ENCODE results near the gene NT5C3B. TPM values are rescaled to one million over a fixed set of nuclear protein-coding genes. Genes with fewer than 3 reads are reported as not detected.
A peak's percentile ranks its signal among the peaks of the same experiment; 100 is the strongest.

Gene NT5C3B
- total RNA-seq, 2 experiments from 2014 or later: 16.1 to 19.0 TPM

DNA sequence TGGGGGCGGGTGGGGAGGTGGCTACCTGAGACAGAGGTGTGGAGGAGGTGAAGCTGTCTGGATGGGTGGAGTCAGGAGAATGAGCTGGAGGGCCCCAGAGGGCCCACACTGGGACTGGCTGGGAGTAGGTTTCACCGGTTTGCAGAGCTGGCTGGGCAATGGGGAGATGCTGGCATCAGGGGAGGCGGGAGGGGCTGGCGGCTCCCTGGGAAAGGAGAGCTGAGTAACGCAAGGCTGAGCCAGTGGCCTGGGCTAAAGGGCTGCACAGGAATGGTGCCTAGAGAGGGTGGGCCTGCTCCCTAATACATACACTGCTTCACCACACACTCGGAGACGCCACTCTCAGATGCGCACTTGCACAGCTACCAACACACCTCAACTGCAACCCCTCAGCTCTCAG is 36.7 kb downstream of the NT5C3B start:
- CTCF ChIA-PET: interaction anchor here (1.0 to 1.4 kb wide), 2 partner anchors 14 to 62 kb away, joined by 3 read pairs; partner anchors contain the start of gene FKBP10
- H3K9me3 Mint-ChIP-seq: no peaks in the 10 kb centered on the region
- no peaks in the 10 kb centered on the region for H3K27me3 Mint-ChIP-seq
- peaks cover 7% of the 10 kb centered on the region for H3K4me1 Mint-ChIP-seq
- POLR2A ChIA-PET: no interaction called here
- no peak overlapping the region for H3K4me3 Mint-ChIP-seq
- no peak for DNase-seq
- H3K27ac Mint-ChIP-seq: no peak overlapping the region
- no peaks in the 10 kb centered on the region for H3K36me3 Mint-ChIP-seq (ENCODE audit: low read depth)

DNA sequence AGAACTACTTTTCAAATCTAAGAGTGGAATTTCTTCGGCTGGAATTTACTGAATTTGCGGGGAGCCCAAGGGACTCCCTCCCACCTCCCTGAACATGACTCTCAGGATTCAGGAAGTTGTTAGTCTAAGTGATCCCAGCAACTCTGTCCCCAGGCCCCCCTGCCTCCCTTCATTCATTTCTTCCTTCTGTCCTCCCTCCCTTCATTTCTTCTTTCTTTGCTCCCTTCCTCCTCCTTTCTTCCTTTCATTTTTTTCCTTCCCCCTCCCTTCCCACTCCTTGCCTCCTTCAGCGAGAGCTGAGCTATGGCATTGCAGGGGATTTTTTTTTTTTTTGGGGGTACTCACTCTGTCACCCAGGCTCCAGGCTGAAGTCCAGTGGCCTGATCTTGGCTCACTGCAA is 38.7 kb downstream of the NT5C3B start:
- H3K27me3 Mint-ChIP-seq: no peaks in the 10 kb centered on the region
- no peaks in the 10 kb centered on the region for H3K9me3 Mint-ChIP-seq
- ChIA-PET CTCF (interaction anchor here (1.0 to 2.4 kb wide), 2 partner anchors 11 to 14 kb away, joined by 3 to 7 read pairs; partner anchors contain the start of genes JUP and P3H4), POLR2A (no interaction called here)
- no peak for DNase-seq
- H3K4me1 Mint-ChIP-seq: peaks cover 9% of the 10 kb centered on the region
- H3K4me3 Mint-ChIP-seq: no peak overlapping the region
- no peak overlapping the region for H3K27ac Mint-ChIP-seq
- no peaks in the 10 kb centered on the region for H3K36me3 Mint-ChIP-seq (ENCODE audit: low read depth)

DNA sequence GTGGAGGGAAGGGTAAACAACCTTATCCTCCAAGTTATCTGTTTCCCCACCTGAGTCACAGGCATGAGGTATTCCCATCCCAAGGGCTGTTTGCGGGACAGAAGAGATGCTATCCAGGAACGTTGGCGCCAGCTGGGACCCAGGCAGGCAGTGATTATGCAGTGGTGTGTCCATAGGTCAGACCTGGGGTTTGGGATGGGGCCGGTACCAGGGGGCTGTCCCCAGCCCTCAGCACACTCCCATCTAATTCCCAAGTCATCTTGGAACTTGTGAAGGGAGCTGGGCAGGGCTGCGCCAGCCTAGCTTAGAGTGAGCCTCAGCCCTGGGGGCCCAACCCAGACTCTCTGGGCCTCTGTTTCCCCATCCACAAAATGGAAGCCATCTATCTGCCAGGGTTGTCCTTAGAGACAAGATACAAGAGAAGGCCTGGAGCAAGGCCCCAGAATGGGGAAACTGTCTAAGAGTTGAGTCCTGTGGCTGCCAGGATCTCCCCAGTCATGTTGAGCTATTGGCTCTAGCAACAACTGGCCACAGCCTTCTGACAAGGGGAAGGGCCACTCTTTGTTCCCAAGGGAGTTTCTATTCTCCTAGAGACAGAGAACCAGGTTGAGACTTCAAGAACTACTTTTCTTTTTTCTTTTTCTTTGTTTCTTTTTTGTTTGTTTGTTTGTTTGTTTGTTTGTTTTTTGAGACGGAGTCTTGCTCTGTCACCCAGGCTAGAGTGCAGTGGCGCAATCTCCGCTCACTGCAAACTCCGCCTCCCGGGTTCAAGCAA is 39.7 kb downstream of the NT5C3B start:
- ChIA-PET CTCF (interaction anchor here (2.4 kb wide), 1 partner anchor 15 kb away, joined by 7 read pairs; the partner anchor contains the start of gene P3H4), POLR2A (interaction anchor here (0.7 to 1.0 kb wide), 2 partner anchors 10 to 54 kb away, joined by 3 read pairs; partner anchors contain the start of gene JUP)
- H3K27ac Mint-ChIP-seq: no peak overlapping the region
- H3K36me3 Mint-ChIP-seq (ENCODE audit: low read depth): no peaks in the 10 kb centered on the region
- no peak for DNase-seq
- peaks cover 1% of the 10 kb centered on the region for H3K27me3 Mint-ChIP-seq
- H3K4me3 Mint-ChIP-seq: no peak overlapping the region
- peaks cover 5% of the 10 kb centered on the region for H3K4me1 Mint-ChIP-seq
- no peaks in the 10 kb centered on the region for H3K9me3 Mint-ChIP-seq

DNA sequence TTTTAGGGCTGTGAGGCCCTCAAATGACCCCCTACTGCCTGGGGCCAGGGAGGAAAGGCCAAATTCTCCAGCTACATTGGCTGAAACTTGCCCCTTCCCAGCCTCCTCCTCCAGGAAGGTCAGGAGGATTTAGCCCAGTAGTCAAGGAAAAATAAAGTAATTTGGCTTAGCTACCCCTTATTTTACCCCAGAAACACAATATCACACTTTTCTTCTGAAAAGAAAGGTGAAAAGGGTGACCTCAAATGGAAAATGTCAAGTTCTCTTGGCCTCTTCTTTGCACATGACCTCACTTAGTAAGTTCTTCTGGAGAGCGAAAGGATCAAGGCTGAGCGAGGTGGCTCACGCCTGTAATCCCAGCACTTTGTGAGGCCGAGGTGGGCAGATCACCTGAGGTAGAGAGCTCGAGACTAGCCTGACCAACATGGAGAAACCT is 41.5 kb downstream of the NT5C3B start:
- DNase-seq: no peak
- POLR2A ChIA-PET: no interaction called here
- Mint-ChIP-seq H3K36me3 (ENCODE audit: low read depth) (no peaks in the 10 kb centered on the region), H3K9me3 (no peaks in the 10 kb centered on the region), H3K27me3 (peaks cover 5% of the 10 kb centered on the region), H3K27ac (no peak overlapping the region), H3K4me1 (peaks cover 2% of the 10 kb centered on the region), H3K4me3 (no peak overlapping the region)
- CTCF ChIA-PET: interaction anchor here (0.6 to 1.0 kb wide), 3 partner anchors 57 to 65 kb away, joined by 3 read pairs; no protein-coding TSS in a partner anchor

DNA sequence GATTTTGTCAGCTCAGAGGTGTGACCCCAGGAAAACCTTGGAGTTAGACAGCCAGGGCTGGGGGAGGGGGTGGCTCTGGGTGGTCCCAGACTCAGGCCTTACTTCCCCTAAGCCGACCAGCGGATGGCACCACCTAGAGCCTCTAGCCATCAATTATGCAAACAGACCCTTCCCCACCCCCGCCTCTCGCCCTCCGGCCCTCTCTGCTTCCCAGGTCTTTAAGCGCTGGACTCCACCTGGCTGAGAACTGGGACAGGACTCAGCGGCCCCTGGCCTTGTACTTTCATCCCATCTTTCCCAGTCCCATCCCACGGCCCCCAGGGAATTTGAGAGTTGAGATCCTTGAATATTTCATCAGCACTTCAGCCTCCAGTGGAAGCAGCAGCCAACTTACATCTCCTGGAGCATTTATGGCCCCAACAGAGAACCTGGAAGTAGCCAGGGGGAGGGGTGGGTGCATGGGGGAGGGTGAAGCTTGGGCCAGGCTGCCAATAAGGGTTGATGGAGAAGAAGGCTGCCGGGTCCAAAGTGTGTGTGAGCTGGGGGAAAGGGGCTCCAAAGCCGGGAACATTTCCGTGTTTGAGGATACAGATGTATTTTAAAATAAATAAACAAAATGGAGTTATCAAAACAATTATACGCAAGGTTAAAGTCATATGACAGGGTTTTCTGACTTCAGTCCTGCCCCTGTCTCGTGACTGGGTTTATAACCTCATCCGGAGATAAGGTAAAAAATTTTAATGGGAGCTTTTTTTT is 42.1 kb downstream of the NT5C3B start:
- H3K4me3 Mint-ChIP-seq: no peak overlapping the region
- ChIA-PET POLR2A (no interaction called here), CTCF (interaction anchor here (0.6 to 1.0 kb wide), 2 partner anchors 57 to 64 kb away, joined by 3 read pairs; no protein-coding TSS in a partner anchor)
- H3K27me3 Mint-ChIP-seq: peaks cover 9% of the 10 kb centered on the region
- peaks cover 2% of the 10 kb centered on the region for H3K4me1 Mint-ChIP-seq
- H3K9me3 Mint-ChIP-seq: no peaks in the 10 kb centered on the region
- H3K36me3 Mint-ChIP-seq (ENCODE audit: low read depth): no peaks in the 10 kb centered on the region
- no peak for DNase-seq
- no peak overlapping the region for H3K27ac Mint-ChIP-seq

DNA sequence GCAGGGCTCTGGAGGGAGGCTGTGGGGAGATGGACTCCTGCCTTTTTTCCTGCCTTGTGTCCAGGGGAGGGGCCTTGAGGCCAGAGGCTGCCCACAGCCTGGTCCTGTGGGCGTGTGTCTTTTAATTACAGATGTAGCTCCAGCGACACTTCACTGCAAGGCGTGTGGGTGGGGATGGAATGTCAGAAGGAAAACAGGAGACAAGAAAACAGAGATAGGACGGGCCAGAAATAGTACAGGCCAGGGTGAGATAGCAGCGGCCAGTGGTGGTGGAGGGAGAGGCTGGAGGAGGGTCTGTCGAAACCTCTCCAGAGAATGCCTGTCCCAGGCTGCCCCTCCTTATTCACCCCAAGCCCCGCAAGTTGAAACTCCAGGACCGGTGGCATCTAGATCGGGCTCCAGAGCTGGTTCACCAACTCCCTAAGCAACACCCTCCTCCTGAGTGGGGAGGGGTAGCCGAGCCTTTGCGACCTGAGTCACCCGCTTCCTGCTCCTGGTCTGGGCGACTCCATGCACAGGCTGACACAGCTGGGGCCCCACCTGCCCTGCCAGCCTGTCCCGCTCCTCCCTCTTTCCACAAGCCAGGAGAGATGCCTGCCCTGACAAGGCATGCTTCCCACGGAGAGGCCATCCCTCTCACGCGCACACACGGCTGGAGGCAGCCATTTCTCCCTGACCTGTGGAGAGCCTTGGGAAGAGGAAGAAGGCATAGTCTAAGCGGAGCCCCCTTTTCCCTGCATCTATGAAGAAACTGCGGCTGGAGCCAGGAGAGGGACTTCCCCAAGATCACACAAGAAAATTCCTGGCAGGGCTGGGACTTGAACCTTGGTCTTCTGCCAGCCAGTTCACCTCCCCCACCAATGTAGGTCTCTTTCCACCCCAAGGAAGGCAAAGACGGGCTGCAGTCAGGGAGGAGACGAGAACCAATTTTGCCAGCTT is 42.9 kb downstream of the NT5C3B start:
- no peaks in the 10 kb centered on the region for H3K9me3 Mint-ChIP-seq
- H3K4me3 Mint-ChIP-seq: no peak overlapping the region

DNA sequence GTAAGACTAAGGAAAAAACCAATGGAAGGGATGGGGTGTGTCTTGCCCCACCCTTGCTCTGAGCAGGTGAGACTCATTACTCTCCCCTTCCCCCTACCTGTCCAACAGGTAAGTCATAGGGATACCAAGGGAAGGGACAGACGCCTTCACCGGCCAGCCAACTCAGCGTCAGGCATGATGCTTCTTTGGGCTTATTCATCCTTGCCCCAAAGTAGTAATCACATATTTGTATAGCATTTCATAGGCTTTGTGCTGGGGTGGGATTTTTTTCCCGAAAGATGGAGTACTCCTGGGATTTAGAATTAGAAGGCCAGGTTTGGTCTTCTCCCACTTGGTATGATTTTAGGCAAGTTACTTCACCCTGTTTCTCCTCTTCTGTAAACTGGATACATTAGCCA is 49.0 kb downstream of the NT5C3B start:
- Mint-ChIP-seq H3K9me3 (no peaks in the 10 kb centered on the region), H3K36me3 (ENCODE audit: low read depth) (no peaks in the 10 kb centered on the region), H3K4me3 (peak overlapping the region; percentile 44), H3K27ac (no peak overlapping the region), H3K27me3 (peaks cover 42% of the 10 kb centered on the region), H3K4me1 (peaks cover 22% of the 10 kb centered on the region)
- no peak for DNase-seq
- CTCF ChIA-PET: interaction anchor here (0.9 to 3.2 kb wide), 10 partner anchors 9 to 131 kb away, joined by 3 to 14 read pairs (median 4); partner anchors contain the start of gene P3H4
- POLR2A ChIA-PET: interaction anchor here (0.8 to 0.9 kb wide), 2 partner anchors 9 to 98 kb away, joined by 3 to 4 read pairs; partner anchors contain the start of gene EIF1

More for the DNA sequence above, 42.9 kb downstream of the NT5C3B start:
- no peak for DNase-seq
- H3K27ac Mint-ChIP-seq: no peak overlapping the region
- CTCF ChIA-PET: no interaction called here
- POLR2A ChIA-PET: no interaction called here
- H3K36me3 Mint-ChIP-seq (ENCODE audit: low read depth): no peaks in the 10 kb centered on the region
- H3K4me1 Mint-ChIP-seq: peaks cover 5% of the 10 kb centered on the region
- peaks cover 12% of the 10 kb centered on the region for H3K27me3 Mint-ChIP-seq

DNA sequence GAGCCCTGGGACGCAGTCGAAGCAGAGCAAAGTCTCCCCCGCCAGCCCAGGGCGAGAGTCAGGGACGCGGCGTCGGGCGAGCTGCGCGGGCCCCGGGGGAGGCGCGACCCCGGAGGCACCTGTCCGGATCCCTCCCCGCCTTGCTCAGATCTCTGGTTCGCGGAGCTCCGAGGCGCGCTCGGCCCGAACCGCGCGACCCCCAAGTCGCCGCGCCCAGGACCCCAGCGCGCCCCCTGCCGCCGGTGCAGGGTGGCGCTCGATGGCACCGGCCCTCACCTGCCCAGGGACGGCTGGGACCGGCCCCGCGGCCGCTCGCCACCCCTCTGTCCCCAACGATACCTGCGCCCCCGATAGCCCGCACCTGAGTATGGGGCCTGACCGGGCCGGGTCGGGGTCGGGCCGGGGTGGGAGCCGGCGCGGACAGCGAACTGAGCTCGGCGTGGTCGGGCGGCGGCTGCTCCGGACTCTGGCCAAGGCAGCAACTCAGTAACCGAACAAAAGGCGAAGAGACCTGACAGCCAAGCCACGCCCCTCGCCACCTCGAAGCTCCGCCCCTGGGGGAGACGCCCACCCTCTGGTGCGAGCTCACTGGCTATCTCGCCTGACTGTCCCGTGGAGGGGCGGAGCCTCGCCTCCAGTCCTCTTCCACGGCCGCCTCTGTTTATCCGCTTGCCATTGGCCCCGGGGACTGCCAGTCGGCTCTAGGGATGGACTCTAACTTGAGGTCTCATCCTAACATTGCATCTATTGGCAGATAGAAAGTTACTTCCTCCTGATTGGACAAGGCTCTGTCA is 49.6 kb downstream of the NT5C3B start, which contains the start of gene JUP:
Gene JUP (minus strand): TSS at position 485 of the 794 bp plus-strand sequence. CDS start 14,857 bp downstream, outside the sequence.
- Mint-ChIP-seq H3K27me3 (peaks cover 46% of the 10 kb centered on the region), H3K4me3 (peak within 1 kb of the TSS; percentile 44), H3K4me1 (peaks cover 22% of the 10 kb centered on the region), H3K36me3 (ENCODE audit: low read depth) (no peaks in the 10 kb centered on the region), H3K27ac (no peak within 1 kb of the TSS), H3K9me3 (no peaks in the 10 kb centered on the region)
- DNase-seq: peak; percentile 88
- CTCF ChIA-PET: interaction anchor here (0.6 to 3.2 kb wide), 13 partner anchors 8 to 234 kb away, joined by 3 to 14 read pairs (median 3); partner anchors contain the start of genes NKIRAS2 and P3H4
- POLR2A ChIA-PET: interaction anchor here (0.8 to 1.1 kb wide), 3 partner anchors 10 to 97 kb away, joined by 3 to 4 read pairs (median 3); partner anchors contain the start of gene EIF1

DNA sequence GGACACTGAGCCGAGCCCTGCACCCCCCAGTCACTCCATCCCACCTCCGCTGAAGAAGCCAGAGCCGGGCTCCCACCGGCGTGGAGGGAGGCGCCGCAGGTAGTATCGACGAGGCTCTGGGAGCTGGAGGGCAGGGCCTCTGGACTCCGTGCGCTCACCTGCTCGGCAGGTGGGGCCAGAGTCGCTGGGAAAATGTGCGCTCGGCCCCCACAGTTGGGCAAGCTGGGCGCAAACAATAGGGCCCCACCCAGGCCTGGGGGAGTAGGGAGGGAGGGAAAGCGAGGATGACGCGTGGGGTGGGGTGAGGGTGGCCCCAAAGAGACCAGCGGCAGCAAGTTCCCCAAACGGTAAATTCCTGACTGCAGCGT is 50.2 kb downstream of the NT5C3B start:
- ChIA-PET POLR2A (interaction anchor here (0.9 to 1.1 kb wide), 2 partner anchors 95 to 97 kb away, joined by 3 to 4 read pairs; partner anchors contain the start of gene EIF1), CTCF (interaction anchor here (0.6 to 3.2 kb wide), 6 partner anchors 12 to 235 kb away, joined by 3 to 14 read pairs (median 3); partner anchors contain the start of genes NKIRAS2 and P3H4)
- H3K36me3 Mint-ChIP-seq (ENCODE audit: low read depth): no peaks in the 10 kb centered on the region
- H3K27me3 Mint-ChIP-seq: peaks cover 46% of the 10 kb centered on the region
- H3K4me3 Mint-ChIP-seq: no peak overlapping the region
- no peak overlapping the region for H3K27ac Mint-ChIP-seq
- DNase-seq: no peak
- peaks cover 22% of the 10 kb centered on the region for H3K4me1 Mint-ChIP-seq
- no peaks in the 10 kb centered on the region for H3K9me3 Mint-ChIP-seq

DNA sequence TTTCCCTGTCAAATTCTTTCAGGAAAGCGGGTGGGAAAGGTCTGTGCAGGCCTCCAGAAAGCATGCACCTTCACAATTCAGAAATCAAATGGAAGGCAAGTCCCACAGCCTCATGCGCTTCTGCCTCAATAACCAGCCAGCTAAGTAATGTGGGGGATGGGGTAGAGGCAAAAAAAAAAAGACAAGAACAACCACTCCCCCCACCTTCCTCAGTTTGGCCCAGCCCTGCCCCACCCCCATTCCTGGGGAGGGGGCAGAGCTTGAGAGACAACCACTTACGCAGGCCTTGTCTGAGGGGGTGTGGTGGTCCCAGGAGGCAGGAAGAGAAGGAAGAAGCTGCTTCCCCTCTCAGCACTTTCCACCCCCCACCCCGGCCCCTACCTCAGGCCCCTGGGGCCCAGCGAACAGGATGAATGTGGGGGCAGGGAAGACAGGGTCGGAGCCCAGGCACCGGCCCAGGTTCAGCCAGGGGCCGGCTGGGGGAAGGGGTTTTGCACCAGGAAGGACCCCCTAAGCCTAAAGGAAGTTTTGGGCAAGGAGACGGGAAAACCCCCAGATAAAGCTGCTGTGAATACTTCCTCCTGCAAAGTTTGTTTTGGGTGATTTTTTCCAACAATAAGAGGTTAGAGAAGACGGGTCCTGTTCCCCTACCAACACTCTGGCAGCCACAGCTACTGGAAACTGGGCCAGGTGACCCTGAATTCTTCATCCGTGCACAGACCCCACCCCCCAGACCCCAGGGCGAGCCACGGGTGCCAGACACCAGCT is 50.8 kb downstream of the NT5C3B start:
- no peak overlapping the region for H3K4me3 Mint-ChIP-seq
- ChIA-PET POLR2A (interaction anchor here (1.1 kb wide), 1 partner anchor 94 kb away, joined by 3 read pairs; no protein-coding TSS in a partner anchor), CTCF (interaction anchor here (0.6 to 3.2 kb wide), 6 partner anchors 12 to 235 kb away, joined by 3 to 14 read pairs (median 3); partner anchors contain the start of genes NKIRAS2 and P3H4)
- peaks cover 46% of the 10 kb centered on the region for H3K27me3 Mint-ChIP-seq
- peaks cover 22% of the 10 kb centered on the region for H3K4me1 Mint-ChIP-seq
- H3K27ac Mint-ChIP-seq: no peak overlapping the region
- no peak for DNase-seq
- no peaks in the 10 kb centered on the region for H3K36me3 Mint-ChIP-seq (ENCODE audit: low read depth)
- no peaks in the 10 kb centered on the region for H3K9me3 Mint-ChIP-seq

Data from activated CD4-positive, alpha-beta memory T cell treated with anti-CD3 and anti-CD28 coated beads, Interleukin-2, amount 10 ng/mL, durations not matched to agents 7 days and 5 days (primary cell).